CD4-positive, alpha-beta T cell (primary cell): Measurements from ENCODE around the gene YLPM1. TPM values are rescaled to one million over a fixed set of nuclear protein-coding genes. Genes with fewer than 3 reads are reported as not detected.

Experiments
- ATAC-seq: fragments of 200-7000 bp; cut with Tn5 transposase; one replicate; pipeline ENCODE4 v1.10.0; 2022; ENCODE audit warnings: mild to moderate bottlenecking; ENCODE audit not compliant: poor library complexity
- CTCF ChIA-PET: fragments of 350-600 bp; sonication (Branson Sonifier 250); formaldehyde crosslinking; loops from one replicate; lab custom pipeline; 2021; ENCODE audit warnings: antibody characterized with exemption, inconsistent platforms; lab: Charles Lee
- POLR2A ChIA-PET: fragments of 350-600 bp; sonication (Branson Sonifier 250); formaldehyde crosslinking; loops from one replicate; lab custom pipeline; 2021; ENCODE audit warnings: antibody characterized with exemption, inconsistent platforms; lab: Charles Lee
- DNase-seq, 14 experiments: peaks; one replicate each; pipeline ENCODE4 v3.0.0-alpha.2; 2013 to 2020; ENCODE audit warnings: mixed read lengths in 2 of 14
- H3K27ac ChIP-seq, 2 donors: one replicate each; pipeline versions ENCODE4 v1.5.1 to v1.7.0; 2013; ENCODE audit warnings: low read length in 2 of 2, low read depth in 1 of 2, mild to moderate bottlenecking in 1 of 2
- H3K27me3 ChIP-seq, 2 experiments: 1 replicate in 1 of 2; 2 replicates in 1 of 2; pipeline versions ENCODE4 v1.6.1 to v1.7.0; 2013; ENCODE audit warnings: low read length in 2 of 2, control low read depth in 1 of 2, mild to moderate bottlenecking in 1 of 2, moderate library complexity in 1 of 2; ENCODE audit not compliant: insufficient read depth in 2 of 2, control insufficient read depth in 1 of 2
- H3K36me3 ChIP-seq: one replicate; pipeline ENCODE4 v1.6.1; 2013; ENCODE audit warnings: low read length, control low read depth; ENCODE audit not compliant: insufficient read depth
- H3K4me1 ChIP-seq: one replicate; pipeline ENCODE4 v1.6.1; 2013; ENCODE audit warnings: low read length, control low read depth; ENCODE audit not compliant: insufficient read depth
- H3K4me3 ChIP-seq: one replicate; pipeline ENCODE4 v1.5.1; 2013; ENCODE audit warnings: mild to moderate bottlenecking, low read length, moderate library complexity
- H3K9me3 ChIP-seq, 2 experiments: 1 replicate in 1 of 2; 2 replicates in 1 of 2; pipeline versions ENCODE4 v1.6.1 to v1.7.0; 2013; ENCODE audit warnings: low read length in 2 of 2, mild to moderate bottlenecking in 2 of 2, control low read depth in 1 of 2, moderate library complexity in 1 of 2; ENCODE audit not compliant: control insufficient read depth in 1 of 2, insufficient read depth in 1 of 2
- H3K27ac Mint-ChIP-seq: one replicate; pipeline ENCODE4 v1.8.0; 2020; ENCODE audit warnings: mixed read lengths
- H3K27me3 Mint-ChIP-seq: one replicate; pipeline ENCODE4 v1.8.0; 2021; ENCODE audit warnings: mixed read lengths
- H3K36me3 Mint-ChIP-seq: one replicate; pipeline ENCODE4 v1.8.0; 2021; ENCODE audit warnings: low read depth, mixed read lengths
- H3K4me1 Mint-ChIP-seq: one replicate; pipeline ENCODE4 v1.8.0; 2021; ENCODE audit warnings: low read depth, mixed read lengths
- H3K4me3 Mint-ChIP-seq: one replicate; pipeline ENCODE4 v1.8.0; 2020; ENCODE audit warnings: mild to moderate bottlenecking, mixed read lengths
- H3K9me3 Mint-ChIP-seq: one replicate; pipeline ENCODE4 v1.8.0; 2020; ENCODE audit warnings: mixed read lengths
- CTCF ChIP-seq: fragments of 200-600 bp; IDR thresholded peaks from one replicate; pipeline ENCODE4 v1.8.0; 2022; ENCODE audit warnings: antibody characterized with exemption, mild to moderate bottlenecking
- intact Hi-C, 2 experiments: fragments of 100-400 bp; cut with DNase I in 1 of 2; cut with micrococcal nuclease in 1 of 2; formaldehyde crosslinking; loops; one replicate each; pipeline versions ENCODE4 v1.15.1 to v1.9.0; 2023 to 2025; cut with DNase I, micrococcal nuclease
- total RNA-seq, 174 experiments: library from RNA in 2 of 174; stranded (reverse) in 2 of 174; gene quantifications; one replicate each; pipeline ENCODE4 v1.2.3 and lab custom pipeline; 2021 to 2026

YLPM1 gene
- total RNA-seq, 2 experiments from 2014 or later = 87.2 to 88.6 TPM

GRCh38 chr14:74858022-74858421 is 94.9 kb downstream of the YLPM1 start:
- Mint-ChIP-seq H3K4me1 (peaks cover 21% of the 10 kb centered on the region), H3K27ac (no peak overlapping the region), H3K27me3 (no peaks in the 10 kb centered on the region), H3K36me3 (peaks cover 7% of the 10 kb centered on the region), H3K9me3 (no peaks in the 10 kb centered on the region), H3K4me3 (no peak overlapping the region)
- Histone ChIP-seq H3K36me3 (no peaks in the 10 kb centered on the region), H3K27me3 (no peaks in the 10 kb centered on the region), H3K4me1 (peaks cover 12% of the 10 kb centered on the region), H3K27ac (no peak overlapping the region), H3K4me3 (no peak overlapping the region), H3K9me3 (no peaks in the 10 kb centered on the region)
- no peak for ATAC-seq
- ChIA-PET POLR2A (interaction anchor here (0.7 to 1.5 kb wide), 3 partner anchors 10 to 220 kb away, joined by 3 to 5 read pairs (median 4); no protein-coding TSS in a partner anchor), CTCF (interaction anchor here (8.0 kb wide), 1 partner anchor 47 kb away, joined by 160 read pairs; no protein-coding TSS in a partner anchor)
- intact Hi-C loops = no loop called here
- TF ChIP-seq CTCF = no peak
- no peak for DNase-seq

GRCh38 chr14:74859757-74860552 is 96.8 kb downstream of the YLPM1 start:
- DNase-seq = no peak
- H3K4me1 ChIP-seq = peaks cover 7% of the 10 kb centered on the region
- intact Hi-C loops = loop anchor here (5.0 kb wide), 2 partner anchors 87 to 442 kb away; no protein-coding TSS in a partner anchor
- H3K4me1 Mint-ChIP-seq = peaks cover 6% of the 10 kb centered on the region
- ChIA-PET CTCF (interaction anchor here (0.8 to 8.0 kb wide), 10 partner anchors 10 to 229 kb away, joined by 3 to 160 read pairs (median 6); partner anchors contain the start of gene RPS6KL1), POLR2A (interaction anchor here (0.8 to 4.2 kb wide), 7 partner anchors 11 to 97 kb away, joined by 3 to 43 read pairs (median 10); partner anchors contain the start of genes DLST and YLPM1)
- H3K27me3 Mint-ChIP-seq = no peaks in the 10 kb centered on the region
- H3K36me3 Mint-ChIP-seq = peaks cover 7% of the 10 kb centered on the region
- H3K9me3 Mint-ChIP-seq = no peaks in the 10 kb centered on the region
- no peak overlapping the region for H3K27ac Mint-ChIP-seq
- no peak overlapping the region for H3K4me3 Mint-ChIP-seq
- no peak for TF ChIP-seq CTCF
- no peak overlapping the region for H3K27ac ChIP-seq
- H3K4me3 ChIP-seq = no peak overlapping the region
- H3K9me3 ChIP-seq = no peaks in the 10 kb centered on the region
- H3K36me3 ChIP-seq = no peaks in the 10 kb centered on the region
- ATAC-seq = no peak
- no peaks in the 10 kb centered on the region for H3K27me3 ChIP-seq

DNA sequence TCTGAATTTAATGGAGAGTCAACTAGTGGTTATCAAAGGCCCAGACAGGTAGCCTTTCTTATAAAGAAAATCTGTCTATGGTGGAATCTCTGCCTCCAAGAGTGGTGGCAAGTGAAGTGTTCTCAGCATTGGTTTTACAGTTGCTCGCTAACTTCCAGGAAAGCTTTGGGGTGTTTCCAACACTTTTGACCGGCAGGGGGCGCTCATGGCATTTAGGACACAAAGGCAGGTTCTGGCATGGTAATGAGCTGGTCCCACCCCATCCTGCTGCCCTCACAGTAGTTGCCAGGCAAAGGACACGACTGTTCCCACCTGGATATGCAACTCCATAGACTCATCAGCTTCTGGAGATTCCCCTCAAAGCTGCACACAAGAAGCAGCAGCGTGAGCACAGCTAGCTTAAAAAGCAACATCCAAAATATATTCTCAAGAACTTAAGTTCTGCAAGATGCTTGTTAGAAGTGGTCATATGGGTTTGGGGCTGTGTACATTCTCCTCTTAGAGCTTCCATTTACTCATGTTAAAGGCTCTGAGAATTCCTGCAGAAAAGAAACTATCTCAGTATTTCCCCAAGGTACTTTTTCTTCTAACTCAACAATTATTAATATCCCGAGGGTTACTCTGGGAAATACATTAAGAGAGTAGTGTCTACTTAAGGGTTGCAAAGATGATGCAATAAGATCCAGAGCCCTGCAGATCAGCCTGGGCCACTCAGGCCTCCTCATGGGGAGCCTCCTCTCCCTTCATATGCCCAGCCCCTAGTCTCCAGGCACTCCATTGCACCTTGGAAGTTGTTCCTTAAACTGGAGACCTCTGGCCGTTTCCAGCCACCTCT is 98.0 kb downstream of the YLPM1 start:
- peaks cover 8% of the 10 kb centered on the region for H3K4me1 ChIP-seq
- H3K9me3 ChIP-seq = no peaks in the 10 kb centered on the region
- intact Hi-C loops = loop anchor here (1.0 to 5.0 kb wide), 4 partner anchors 44 to 441 kb away; no protein-coding TSS in a partner anchor
- DNase-seq (peak; percentile 83 to 98 (median 92)), ATAC-seq (peak; percentile 88)
- POLR2A ChIA-PET = interaction anchor here (0.6 to 4.2 kb wide), 14 partner anchors 10 to 227 kb away, joined by 3 to 43 read pairs (median 6); partner anchors contain the start of genes ACYP1, DLST and YLPM1
- H3K27ac Mint-ChIP-seq = no peak overlapping the region
- CTCF ChIA-PET = interaction anchor here (0.6 to 8.0 kb wide), 40 partner anchors 8 to 247 kb away, joined by 3 to 160 read pairs (median 4); partner anchors contain the start of genes ACYP1, PROX2, RPS6KL1 and YLPM1
- peak; percentile 88 for TF ChIP-seq CTCF
- no peaks in the 10 kb centered on the region for H3K27me3 ChIP-seq
- no peaks in the 10 kb centered on the region for H3K36me3 ChIP-seq
- H3K27ac ChIP-seq = no peak overlapping the region
- H3K36me3 Mint-ChIP-seq = peaks cover 2% of the 10 kb centered on the region
- H3K4me3 Mint-ChIP-seq = no peak overlapping the region
- no peak overlapping the region for H3K4me3 ChIP-seq
- peaks cover 7% of the 10 kb centered on the region for H3K4me1 Mint-ChIP-seq
- no peaks in the 10 kb centered on the region for H3K27me3 Mint-ChIP-seq
- H3K9me3 Mint-ChIP-seq = no peaks in the 10 kb centered on the region
